Panc1 (cell line): ENCODE data around the gene C12orf43. TPM values are rescaled to one million over a fixed set of nuclear protein-coding genes. Genes with fewer than 3 reads are reported as not detected.

ENCODE experiments used
- ATAC-seq: fragments of 200-7000 bp; cut with Tn5 transposase; 2 replicates; pipeline ENCODE4 v1.9.1; 2020; ENCODE audit warnings: mild to moderate bottlenecking, moderate library complexity
- BruUV-seq: library from RNA; stranded (reverse); fragments of 400-500 nt; replicated peaks from 2 replicates; lab custom pipeline; 2021; lab: Mats Ljungman, UMichigan
- CTCF ChIA-PET: fragments of 300-600 bp; sonication (Branson Sonifier 250); formaldehyde crosslinking; loops from one replicate; lab custom pipeline; 2022; ENCODE audit warnings: antibody characterized with exemption; lab: Charles Lee
- POLR2A ChIA-PET: fragments of 300-600 bp; sonication (Branson Sonifier 250); formaldehyde crosslinking; loops from one replicate; lab custom pipeline; 2022; ENCODE audit warnings: antibody characterized with exemption; lab: Charles Lee
- DNase-seq: peaks from one replicate; pipeline ENCODE4 v3.0.0-alpha.2; 2010; ENCODE audit warnings: low read depth, low spot score
- H3K27ac ChIP-seq: 2 replicates; pipeline ENCODE4 v1.5.1; 2011; ENCODE audit warnings: mild to moderate bottlenecking, low read length, inconsistent platforms
- H3K27me3 ChIP-seq: fragments of 200-500 bp; sonication (Bioruptor generic); 2 replicates; pipeline ENCODE4 v1.6.0; 2014; ENCODE audit warnings: low read length, inconsistent platforms; ENCODE audit not compliant: control insufficient read depth, insufficient read depth
- H3K36me3 ChIP-seq: fragments of 200-500 bp; sonication (Bioruptor generic); 2 replicates; pipeline ENCODE4 v1.5.1; 2014; ENCODE audit warnings: inconsistent platforms, mild to moderate bottlenecking, low read length, moderate library complexity; ENCODE audit not compliant: control insufficient read depth, insufficient read depth
- H3K4me1 ChIP-seq: 2 replicates; pipeline ENCODE4 v1.5.1; 2011; ENCODE audit warnings: inconsistent platforms, mild to moderate bottlenecking, low read length, moderate library complexity; ENCODE audit not compliant: control insufficient read depth, insufficient read depth
- H3K4me3 ChIP-seq, 2 experiments: 2 replicates each; pipeline ENCODE4 v1.5.1; 2011 to 2012; ENCODE audit warnings: low read depth in 2 of 2, low read length in 2 of 2, mild to moderate bottlenecking in 2 of 2, inconsistent platforms in 1 of 2, moderate library complexity in 1 of 2
- H3K9me3 ChIP-seq: fragments of 200-500 bp; sonication (Bioruptor generic); 2 replicates; pipeline ENCODE4 v1.5.1; 2014; ENCODE audit warnings: low read depth, mild to moderate bottlenecking, inconsistent platforms, low read length, moderate library complexity; ENCODE audit not compliant: control insufficient read depth, insufficient read depth
- POLR2AphosphoS5 ChIP-seq: IDR thresholded peaks from 2 replicates; pipeline ENCODE4 v1.6.1; 2012; ENCODE audit warnings: mild to moderate bottlenecking, low read depth, low read length, moderate library complexity
- SIN3A ChIP-seq: IDR thresholded peaks from 2 replicates; pipeline ENCODE4 v1.6.1; 2012; ENCODE audit warnings: low read depth, mild to moderate bottlenecking, low read length, moderate library complexity, borderline replicate concordance; ENCODE audit not compliant: insufficient read depth
- TCF7L2 ChIP-seq: IDR thresholded peaks from 2 replicates; pipeline ENCODE4 v1.6.1; 2011; ENCODE audit warnings: mild to moderate bottlenecking, low read depth, low read length, inconsistent platforms
- in situ Hi-C: cut with HindIII; loops from 2 replicates; pipeline ENCODE4 v1.10.0; 2016; ENCODE audit warnings: low sequenced_read_pairs, low pct_unique_long_range_greater_than_20kb
- intact Hi-C: fragments of 100-400 bp; cut with micrococcal nuclease; formaldehyde crosslinking; loops from one replicate; pipeline ENCODE4 v1.10.0; 2022; ENCODE audit not compliant: unreplicated experiment
- total RNA-seq: library from RNA; stranded (reverse); gene quantifications from one replicate; pipeline ENCODE4 v1.2.1, GENCODE V29; 2021; ENCODE audit not compliant: unreplicated experiment
- TF ChIP-seq, protein P1 (sequence below): fragments of 450-650 bp; IDR thresholded peaks from 2 replicates; pipeline ENCODE4 v1.5.1; 2017; ENCODE audit warnings: mild to moderate bottlenecking
- TF ChIP-seq, protein P2 (sequence below), 2 experiments: IDR thresholded peaks; 2 replicates each; pipeline ENCODE4 v1.6.1; 2011 to 2012; ENCODE audit warnings: low read depth in 2 of 2, control low read depth in 1 of 2, low read length in 1 of 2, mild to moderate bottlenecking in 1 of 2, moderate library complexity in 1 of 2; ENCODE audit not compliant: insufficient read depth in 1 of 2

The C12orf43 gene
- total RNA-seq, 1 experiment from 2014 or later, result 20.7 TPM

DNA sequence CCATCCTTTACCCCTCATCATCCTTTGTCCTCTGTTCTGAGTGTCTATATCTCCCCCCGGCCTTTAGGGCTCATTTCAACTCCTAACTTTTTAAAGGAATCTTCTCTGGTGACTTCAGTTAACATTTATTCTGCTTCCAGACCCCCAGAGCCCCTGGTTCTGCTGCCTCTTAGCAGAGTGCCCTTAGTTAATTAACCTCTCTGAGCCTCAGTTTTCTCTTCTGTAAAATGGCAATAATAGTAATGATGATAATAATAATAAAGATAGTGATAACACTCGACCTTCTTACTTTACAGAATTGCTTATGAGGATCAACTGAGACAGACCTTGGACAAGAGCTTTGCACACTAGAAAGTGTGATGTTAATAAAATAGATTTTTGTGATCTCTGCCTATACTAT, 6.4 kb upstream of the C12orf43 start:
- POLR2A ChIA-PET, result no interaction called here
- in situ Hi-C loops, result no loop called here
- H3K9me3 ChIP-seq, result no peaks in the 10 kb centered on the region

GRCh38 chr12:121021754-121022153, 5.5 kb upstream of the C12orf43 start:
- TF ChIP-seq POLR2AphosphoS5, result no peak
- TF ChIP-seq, protein P1, sequence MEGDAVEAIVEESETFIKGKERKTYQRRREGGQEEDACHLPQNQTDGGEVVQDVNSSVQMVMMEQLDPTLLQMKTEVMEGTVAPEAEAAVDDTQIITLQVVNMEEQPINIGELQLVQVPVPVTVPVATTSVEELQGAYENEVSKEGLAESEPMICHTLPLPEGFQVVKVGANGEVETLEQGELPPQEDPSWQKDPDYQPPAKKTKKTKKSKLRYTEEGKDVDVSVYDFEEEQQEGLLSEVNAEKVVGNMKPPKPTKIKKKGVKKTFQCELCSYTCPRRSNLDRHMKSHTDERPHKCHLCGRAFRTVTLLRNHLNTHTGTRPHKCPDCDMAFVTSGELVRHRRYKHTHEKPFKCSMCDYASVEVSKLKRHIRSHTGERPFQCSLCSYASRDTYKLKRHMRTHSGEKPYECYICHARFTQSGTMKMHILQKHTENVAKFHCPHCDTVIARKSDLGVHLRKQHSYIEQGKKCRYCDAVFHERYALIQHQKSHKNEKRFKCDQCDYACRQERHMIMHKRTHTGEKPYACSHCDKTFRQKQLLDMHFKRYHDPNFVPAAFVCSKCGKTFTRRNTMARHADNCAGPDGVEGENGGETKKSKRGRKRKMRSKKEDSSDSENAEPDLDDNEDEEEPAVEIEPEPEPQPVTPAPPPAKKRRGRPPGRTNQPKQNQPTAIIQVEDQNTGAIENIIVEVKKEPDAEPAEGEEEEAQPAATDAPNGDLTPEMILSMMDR, result no peak
- no peak for TF ChIP-seq SIN3A
- DNase-seq (no peak), ATAC-seq (no peak)
- ChIA-PET CTCF (no interaction called here), POLR2A (no interaction called here)
- in situ Hi-C loops, result no loop called here
- H3K27ac ChIP-seq, result no peak overlapping the region
- intact Hi-C loops, result no loop called here
- H3K27me3 ChIP-seq, result no peaks in the 10 kb centered on the region; the same call in 1 of the 2 replicates
- no peak overlapping the region for H3K4me3 ChIP-seq
- no TSS peak for BruUV-seq
- H3K4me1 ChIP-seq, result no peaks in the 10 kb centered on the region
- no peaks in the 10 kb centered on the region for H3K36me3 ChIP-seq
- H3K9me3 ChIP-seq, result no peaks in the 10 kb centered on the region

More for the DNA sequence above, 6.4 kb upstream of the C12orf43 start:
- BruUV-seq, result no TSS peak
- no peak for DNase-seq
- intact Hi-C loops, result no loop called here
- TF ChIP-seq, protein P1, result no peak
- TF ChIP-seq POLR2AphosphoS5, result no peak
- TF ChIP-seq, protein P2, sequence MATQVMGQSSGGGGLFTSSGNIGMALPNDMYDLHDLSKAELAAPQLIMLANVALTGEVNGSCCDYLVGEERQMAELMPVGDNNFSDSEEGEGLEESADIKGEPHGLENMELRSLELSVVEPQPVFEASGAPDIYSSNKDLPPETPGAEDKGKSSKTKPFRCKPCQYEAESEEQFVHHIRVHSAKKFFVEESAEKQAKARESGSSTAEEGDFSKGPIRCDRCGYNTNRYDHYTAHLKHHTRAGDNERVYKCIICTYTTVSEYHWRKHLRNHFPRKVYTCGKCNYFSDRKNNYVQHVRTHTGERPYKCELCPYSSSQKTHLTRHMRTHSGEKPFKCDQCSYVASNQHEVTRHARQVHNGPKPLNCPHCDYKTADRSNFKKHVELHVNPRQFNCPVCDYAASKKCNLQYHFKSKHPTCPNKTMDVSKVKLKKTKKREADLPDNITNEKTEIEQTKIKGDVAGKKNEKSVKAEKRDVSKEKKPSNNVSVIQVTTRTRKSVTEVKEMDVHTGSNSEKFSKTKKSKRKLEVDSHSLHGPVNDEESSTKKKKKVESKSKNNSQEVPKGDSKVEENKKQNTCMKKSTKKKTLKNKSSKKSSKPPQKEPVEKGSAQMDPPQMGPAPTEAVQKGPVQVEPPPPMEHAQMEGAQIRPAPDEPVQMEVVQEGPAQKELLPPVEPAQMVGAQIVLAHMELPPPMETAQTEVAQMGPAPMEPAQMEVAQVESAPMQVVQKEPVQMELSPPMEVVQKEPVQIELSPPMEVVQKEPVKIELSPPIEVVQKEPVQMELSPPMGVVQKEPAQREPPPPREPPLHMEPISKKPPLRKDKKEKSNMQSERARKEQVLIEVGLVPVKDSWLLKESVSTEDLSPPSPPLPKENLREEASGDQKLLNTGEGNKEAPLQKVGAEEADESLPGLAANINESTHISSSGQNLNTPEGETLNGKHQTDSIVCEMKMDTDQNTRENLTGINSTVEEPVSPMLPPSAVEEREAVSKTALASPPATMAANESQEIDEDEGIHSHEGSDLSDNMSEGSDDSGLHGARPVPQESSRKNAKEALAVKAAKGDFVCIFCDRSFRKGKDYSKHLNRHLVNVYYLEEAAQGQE (IDR thresholded peaks at IDR 0.05; ENCODE audit: insufficient read depth in 1 of 2, low read depth in 2 of 2, low read length in 1 of 2), result no peak
- no peak for TF ChIP-seq SIN3A
- no peak for TF ChIP-seq TCF7L2
- H3K4me3 ChIP-seq, result no peak overlapping the region
- no peaks in the 10 kb centered on the region for H3K36me3 ChIP-seq
- no peaks in the 10 kb centered on the region; the same call in 1 of the 2 replicates for H3K27me3 ChIP-seq
- ATAC-seq, result no peak
- H3K27ac ChIP-seq, result no peak overlapping the region
- CTCF ChIA-PET, result no interaction called here
- H3K4me1 ChIP-seq, result no peaks in the 10 kb centered on the region
